Tibial artery (tissue), 4 donors: Measurements from ENCODE around the gene TRMT2A.

Experiments used
- DNase-seq, 2 donors: peaks; one replicate each; pipeline ENCODE4 v3.0.0-alpha.2; 2019
- H3K27ac ChIP-seq, 2 donors: fragments of 200-600 bp; sonication (generic) in 1 of 2; 1 replicate in 1 of 2; 2 replicates in 1 of 2; pipeline ENCODE4 v1.5.1; 2018 to 2019; ENCODE audit warnings: mild to moderate bottlenecking in 1 of 2
- H3K27me3 ChIP-seq, 2 donors: fragments of 200-600 bp; sonication (generic) in 1 of 2; one replicate each; pipeline versions ENCODE4 v1.5.1 to v1.6.0; 2016 to 2019
- H3K36me3 ChIP-seq, 3 donors: fragments of 200-600 bp; sonication (generic) in 2 of 3; one replicate each; pipeline ENCODE4 v1.5.1; 2016 to 2019; ENCODE audit warnings: mild to moderate bottlenecking in 2 of 3
- H3K4me1 ChIP-seq, 4 donors: fragments of 200-600 bp; sonication (generic) in 2 of 4; 1 replicate in 3 of 4; 2 replicates in 1 of 4; pipeline ENCODE4 v1.5.1; 2016 to 2019
- H3K4me3 ChIP-seq, 2 donors: fragments of 200-600 bp; sonication (generic) in 1 of 2; 1 replicate in 1 of 2; 2 replicates in 1 of 2; pipeline ENCODE4 v1.5.1; 2018 to 2019; ENCODE audit warnings: mild to moderate bottlenecking in 2 of 2
- H3K9me3 ChIP-seq, 3 donors: fragments of 200-600 bp; sonication (generic) in 1 of 3; one replicate each; pipeline ENCODE4 v1.5.1; 2016 to 2019
- intact Hi-C: fragments of 100-400 bp; cut with DNase I; formaldehyde crosslinking; loops from one replicate; pipeline ENCODE4 v1.15.0; 2023; ENCODE audit warnings: low total_unique reads
- TF ChIP-seq, protein P1 (sequence below), 2 experiments: fragments of 200-600 bp in 1 of 2; fragments of 450-650 bp in 1 of 2; IDR thresholded peaks; one replicate each; pipeline ENCODE4 v1.5.1; 2017 to 2019; ENCODE audit warnings: antibody characterized with exemption in 2 of 2, mild to moderate bottlenecking in 1 of 2, moderate library complexity in 1 of 2

The TRMT2A gene

DNA sequence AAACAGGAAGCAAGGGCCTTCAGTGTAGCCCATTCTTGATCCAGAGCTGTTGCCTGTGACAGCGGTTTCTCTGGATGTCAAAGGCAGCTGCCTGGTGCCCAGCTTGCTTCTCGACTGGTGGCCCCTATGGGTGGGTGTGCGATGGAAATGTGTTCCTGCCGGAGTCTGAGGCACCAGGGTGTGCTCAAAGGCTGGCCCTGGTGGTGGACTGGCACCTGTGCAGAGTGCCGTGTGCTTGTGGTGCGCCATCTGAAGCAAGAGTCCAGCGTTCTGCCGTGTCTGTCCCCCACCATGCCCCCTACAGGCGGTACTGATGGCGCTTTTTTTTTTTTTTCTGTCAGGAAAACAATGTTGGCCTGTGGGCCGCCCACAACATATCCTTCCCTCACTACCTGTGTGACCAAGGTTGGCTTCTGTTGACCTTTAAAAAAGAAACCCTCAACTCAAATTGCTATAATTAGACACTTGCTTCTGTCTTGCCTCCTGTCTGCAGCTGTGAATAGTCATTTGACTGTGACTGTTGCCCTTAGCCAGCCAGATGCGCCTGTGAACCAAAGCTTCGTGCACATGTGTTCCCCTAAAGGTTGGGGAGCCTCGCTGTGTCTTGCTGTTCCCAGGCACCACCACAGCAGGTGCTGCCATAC is 5.9 kb downstream of the TRMT2A start:
- peaks cover 0 to 11% (median 6%) of the 10 kb centered on the region in 4 donors for H3K4me1 ChIP-seq
- TF ChIP-seq, protein P1, sequence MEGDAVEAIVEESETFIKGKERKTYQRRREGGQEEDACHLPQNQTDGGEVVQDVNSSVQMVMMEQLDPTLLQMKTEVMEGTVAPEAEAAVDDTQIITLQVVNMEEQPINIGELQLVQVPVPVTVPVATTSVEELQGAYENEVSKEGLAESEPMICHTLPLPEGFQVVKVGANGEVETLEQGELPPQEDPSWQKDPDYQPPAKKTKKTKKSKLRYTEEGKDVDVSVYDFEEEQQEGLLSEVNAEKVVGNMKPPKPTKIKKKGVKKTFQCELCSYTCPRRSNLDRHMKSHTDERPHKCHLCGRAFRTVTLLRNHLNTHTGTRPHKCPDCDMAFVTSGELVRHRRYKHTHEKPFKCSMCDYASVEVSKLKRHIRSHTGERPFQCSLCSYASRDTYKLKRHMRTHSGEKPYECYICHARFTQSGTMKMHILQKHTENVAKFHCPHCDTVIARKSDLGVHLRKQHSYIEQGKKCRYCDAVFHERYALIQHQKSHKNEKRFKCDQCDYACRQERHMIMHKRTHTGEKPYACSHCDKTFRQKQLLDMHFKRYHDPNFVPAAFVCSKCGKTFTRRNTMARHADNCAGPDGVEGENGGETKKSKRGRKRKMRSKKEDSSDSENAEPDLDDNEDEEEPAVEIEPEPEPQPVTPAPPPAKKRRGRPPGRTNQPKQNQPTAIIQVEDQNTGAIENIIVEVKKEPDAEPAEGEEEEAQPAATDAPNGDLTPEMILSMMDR (IDR thresholded peaks at IDR 0.05): peak; percentile 6 to 7
- H3K27me3 ChIP-seq: no peaks in the 10 kb centered on the region
- H3K36me3 ChIP-seq: peaks cover 43 to 99% (median 78%) of the 10 kb centered on the region in 3 donors
- no peak for DNase-seq
- intact Hi-C loops: no loop called here
- no peak overlapping the region for H3K4me3 ChIP-seq
- no peaks in the 10 kb centered on the region for H3K9me3 ChIP-seq
- H3K27ac ChIP-seq: no peak overlapping the region

DNA sequence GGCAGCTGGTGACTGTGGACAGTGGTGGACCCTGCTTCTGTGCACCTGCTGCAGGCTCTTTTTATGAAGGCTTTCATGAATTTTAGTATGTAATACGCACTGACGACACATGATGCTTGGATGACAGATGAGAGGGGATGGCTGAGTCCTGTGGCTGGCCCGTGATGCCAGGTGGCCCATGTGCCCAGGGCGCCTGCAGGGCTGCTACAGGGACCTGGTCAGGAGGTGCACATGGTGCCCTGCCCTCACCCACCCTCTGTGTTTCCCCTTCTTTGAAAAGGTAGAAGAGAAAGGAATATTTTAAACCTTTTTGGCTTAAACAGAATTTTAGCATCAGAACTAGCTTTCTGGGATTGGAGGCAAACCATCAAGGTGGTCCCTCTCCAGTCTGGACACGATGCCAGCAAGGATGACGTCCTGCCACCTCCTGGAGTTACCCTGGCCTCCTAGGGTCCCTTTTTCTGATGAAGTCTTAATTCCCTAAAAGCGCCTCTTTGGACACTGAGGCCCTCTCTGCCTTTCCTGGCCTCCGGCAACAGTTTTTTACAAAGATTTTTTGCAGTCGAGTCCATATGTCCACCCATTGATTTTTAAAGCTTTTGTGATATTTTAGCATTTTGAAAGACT is 6.6 kb downstream of the TRMT2A start:
- Histone ChIP-seq H3K36me3 (peaks cover 50 to 99% (median 79%) of the 10 kb centered on the region in 3 donors), H3K27ac (no peak overlapping the region), H3K4me3 (no peak overlapping the region), H3K4me1 (peaks cover 0 to 4% (median under 1%) of the 10 kb centered on the region in 4 donors), H3K27me3 (no peaks in the 10 kb centered on the region), H3K9me3 (no peaks in the 10 kb centered on the region)
- TF ChIP-seq, protein P1 (IDR thresholded peaks at IDR 0.05): no peak
- intact Hi-C loops: no loop called here
- no peak for DNase-seq

DNA sequence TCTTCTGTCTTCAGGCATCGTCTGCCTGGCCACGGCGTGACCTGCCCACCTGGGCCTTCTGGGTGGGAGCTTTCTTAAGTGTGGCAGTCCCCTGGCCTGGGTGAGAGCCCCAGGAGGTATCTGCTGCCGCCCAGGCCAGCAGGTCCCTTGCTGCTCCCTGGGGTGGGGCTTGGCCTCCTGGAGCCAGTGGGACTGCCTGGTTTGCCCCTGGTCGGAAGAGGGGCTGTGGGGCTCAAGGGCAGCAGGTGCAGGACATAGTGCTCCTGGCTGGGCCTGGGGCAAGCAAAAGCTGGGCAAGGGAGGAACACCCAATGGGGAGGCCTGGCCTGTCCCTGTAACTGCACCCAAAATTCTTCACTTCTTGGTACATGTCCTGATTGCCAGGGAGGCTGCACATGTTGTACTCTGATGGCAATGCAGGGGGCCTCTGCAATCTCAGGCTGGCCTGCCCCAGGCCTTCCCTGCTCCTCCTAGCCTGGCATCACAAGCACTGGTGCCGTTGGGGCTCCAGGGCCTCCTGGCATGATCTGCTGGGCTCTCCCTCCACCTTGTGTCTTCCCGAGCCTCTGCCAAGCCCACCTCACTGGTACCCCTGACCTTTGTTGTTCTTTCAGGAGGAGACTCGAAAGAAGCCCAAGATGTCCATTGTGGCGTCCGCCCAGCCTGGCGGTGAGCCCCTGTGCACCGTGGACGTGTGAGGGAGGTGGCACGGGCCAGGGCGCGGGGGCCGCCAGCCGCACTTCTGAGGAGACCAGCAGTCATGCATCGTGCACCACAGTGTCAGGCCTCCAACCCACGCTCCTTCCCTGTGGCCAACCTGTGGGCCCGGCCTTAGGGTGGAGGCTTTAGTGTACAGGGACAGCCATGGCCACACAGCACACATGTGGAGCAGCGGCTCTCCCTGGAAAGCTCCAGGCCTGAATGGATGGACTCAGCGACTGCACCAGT is 7.3 kb downstream of the TRMT2A start:
- no peak overlapping the region for H3K27ac ChIP-seq
- H3K4me1 ChIP-seq: no peaks in the 10 kb centered on the region
- intact Hi-C loops: loop anchor here (2.0 kb wide), 1 partner anchor 21 kb away; no protein-coding TSS in a partner anchor
- no peak for DNase-seq
- TF ChIP-seq, protein P1 (IDR thresholded peaks at IDR 0.05): no peak
- no peaks in the 10 kb centered on the region for H3K9me3 ChIP-seq
- H3K4me3 ChIP-seq: no peak overlapping the region
- peaks cover 57 to 100% (median 84%) of the 10 kb centered on the region in 3 donors for H3K36me3 ChIP-seq
- no peaks in the 10 kb centered on the region for H3K27me3 ChIP-seq

DNA sequence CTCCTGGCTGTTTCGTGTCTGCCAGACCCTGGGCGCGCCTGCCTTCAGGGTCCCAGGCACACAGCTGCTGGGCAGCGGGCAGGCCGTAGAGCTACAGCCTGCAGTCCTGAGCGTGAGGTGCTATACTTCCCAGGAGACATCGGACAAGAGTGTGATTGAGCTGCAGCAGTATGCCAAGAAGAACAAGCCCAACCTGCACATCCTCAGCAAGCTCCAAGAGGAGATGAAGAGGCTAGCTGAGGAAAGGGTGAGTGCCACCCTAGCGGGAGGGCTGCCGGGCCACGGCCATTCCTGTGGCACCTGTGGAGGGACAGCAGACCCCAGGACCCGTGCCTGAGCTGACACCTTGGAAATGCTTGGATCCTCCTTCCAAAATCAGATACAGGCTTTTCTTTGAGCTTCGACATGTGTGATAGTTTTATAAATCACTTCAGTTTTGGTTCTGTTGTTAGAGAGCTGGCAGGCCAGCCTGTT is 8.2 kb downstream of the TRMT2A start:
- Histone ChIP-seq H3K9me3 (no peaks in the 10 kb centered on the region), H3K27ac (no peak overlapping the region), H3K27me3 (no peaks in the 10 kb centered on the region), H3K36me3 (peaks cover 62 to 100% (median 79%) of the 10 kb centered on the region in 3 donors), H3K4me1 (no peaks in the 10 kb centered on the region), H3K4me3 (no peak overlapping the region)
- no peak for DNase-seq
- TF ChIP-seq, protein P1 (IDR thresholded peaks at IDR 0.05): no peak
- intact Hi-C loops: loop anchor here (2.0 kb wide), 1 partner anchor 20 kb away; no protein-coding TSS in a partner anchor

DNA sequence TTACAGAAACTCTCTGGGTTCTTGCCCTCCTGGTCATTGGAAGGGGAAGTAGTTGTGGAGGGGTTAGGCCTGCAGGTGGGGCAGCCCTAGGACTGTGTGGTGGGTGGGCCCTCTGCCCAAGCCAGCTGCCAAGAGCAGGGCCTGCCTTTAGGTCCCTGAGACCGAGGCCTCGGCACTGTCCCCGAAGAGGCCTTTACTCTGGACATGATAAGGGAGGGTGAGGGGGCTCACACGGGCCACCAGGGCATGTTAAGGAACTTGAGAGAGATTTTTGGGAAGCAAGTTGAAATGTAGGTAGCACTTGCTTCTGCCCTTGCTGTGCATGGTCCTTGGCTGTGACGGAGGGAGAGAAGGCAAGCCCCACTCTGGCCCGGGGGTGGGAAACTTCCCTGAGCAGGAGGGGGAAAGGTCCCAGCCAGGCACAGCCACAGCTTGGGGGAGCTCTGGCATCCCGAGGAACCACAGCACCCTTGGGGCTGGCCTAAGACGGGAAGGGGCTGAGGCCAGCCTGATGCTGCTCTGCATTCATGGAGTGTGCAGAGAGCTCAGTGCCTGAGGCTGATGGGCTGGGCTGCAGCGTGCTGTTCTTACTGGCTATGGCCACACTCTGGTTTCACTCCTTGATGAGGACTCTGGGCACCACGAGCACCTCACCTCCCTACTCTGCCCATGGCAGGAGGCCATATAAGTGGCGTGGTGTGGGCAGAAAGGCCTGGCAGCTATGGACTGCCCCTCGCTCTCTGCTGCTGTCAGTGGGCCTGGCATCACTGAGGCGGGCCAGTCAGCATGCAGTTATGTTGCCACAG is 8.9 kb downstream of the TRMT2A start:
- intact Hi-C loops: loop anchor here (2.0 kb wide), 1 partner anchor 19 kb away; no protein-coding TSS in a partner anchor
- Histone ChIP-seq H3K27ac (no peak overlapping the region), H3K27me3 (no peaks in the 10 kb centered on the region), H3K4me1 (no peaks in the 10 kb centered on the region), H3K9me3 (no peaks in the 10 kb centered on the region), H3K36me3 (peaks cover 62 to 100% (median 75%) of the 10 kb centered on the region in 3 donors), H3K4me3 (no peak overlapping the region)
- no peak for DNase-seq
- TF ChIP-seq, protein P1 (IDR thresholded peaks at IDR 0.05): no peak
